Stomach (tissue), 4 donors: Measurements from ENCODE around the gene PLS3.

Experiments used
- CTCF ChIP-seq, 7 experiments: fragments of 450-650 bp in 4 of 7; fragments of 200-600 bp in 3 of 7; sonication (generic) in 3 of 7; IDR thresholded peaks; one replicate each; pipeline ENCODE4 v1.5.1; 2016 to 2019; ENCODE audit warnings: antibody characterized with exemption in 7 of 7, control low read depth in 2 of 7, mild to moderate bottlenecking in 1 of 7
- POLR2A ChIP-seq, 4 donors: fragments of 450-650 bp; IDR thresholded peaks; one replicate each; pipeline ENCODE4 v1.6.1; 2016; ENCODE audit warnings: antibody characterized with exemption in 4 of 4, control low read depth in 2 of 4, mild to moderate bottlenecking in 1 of 4, moderate library complexity in 1 of 4

DNA sequence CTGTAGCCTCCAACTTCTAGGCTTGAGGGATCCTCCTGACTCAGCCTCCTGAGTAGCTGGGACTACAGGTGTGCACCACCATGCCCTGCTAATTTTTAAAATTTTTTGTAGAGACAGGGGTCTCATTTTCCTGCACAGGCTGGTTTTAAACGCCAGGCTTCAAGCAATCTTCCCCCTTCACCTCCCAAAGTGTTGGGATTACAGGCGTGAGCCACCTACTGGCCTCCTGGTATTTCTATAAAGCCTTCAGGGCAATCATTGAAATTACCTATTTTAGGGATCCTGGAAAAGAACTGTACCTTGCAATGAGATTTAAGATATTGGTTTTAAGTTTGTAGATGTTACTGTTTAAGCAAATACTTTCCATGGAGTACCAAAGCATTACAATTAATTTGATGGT is 13.5 kb upstream of the PLS3 start:
- TF ChIP-seq CTCF (IDR thresholded peaks at IDR 0.05) = no peak
- no peak for TF ChIP-seq POLR2A (IDR thresholded peaks at IDR 0.05)
